Pons (tissue), 1 donor: ENCODE data around the gene KCNJ2.

Source experiments
- DNase-seq: peaks from one replicate; pipeline ENCODE4 v3.0.0-alpha.2; 2016; ENCODE audit warnings: low spot score

Gene KCNJ2

DNA sequence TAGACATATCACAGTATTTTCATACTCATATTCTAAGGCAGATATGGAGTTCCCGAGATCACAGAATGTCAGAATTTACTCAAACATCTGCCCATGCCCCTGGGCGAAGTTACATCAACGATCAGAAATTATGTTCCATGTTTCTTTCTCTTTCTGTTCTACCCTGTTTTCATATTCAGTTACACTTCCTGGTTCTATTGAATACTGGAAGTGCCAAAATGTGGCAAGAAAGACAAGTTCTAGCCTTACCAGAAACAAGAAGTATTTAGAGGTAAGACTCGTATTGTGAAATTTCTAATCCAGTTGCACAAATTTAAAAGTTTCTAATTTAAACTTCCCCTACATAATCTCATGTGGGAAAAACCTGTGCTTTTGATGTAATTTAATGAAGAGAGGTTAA, 36.1 kb downstream of the KCNJ2 start:
- DNase-seq = no peak

DNA sequence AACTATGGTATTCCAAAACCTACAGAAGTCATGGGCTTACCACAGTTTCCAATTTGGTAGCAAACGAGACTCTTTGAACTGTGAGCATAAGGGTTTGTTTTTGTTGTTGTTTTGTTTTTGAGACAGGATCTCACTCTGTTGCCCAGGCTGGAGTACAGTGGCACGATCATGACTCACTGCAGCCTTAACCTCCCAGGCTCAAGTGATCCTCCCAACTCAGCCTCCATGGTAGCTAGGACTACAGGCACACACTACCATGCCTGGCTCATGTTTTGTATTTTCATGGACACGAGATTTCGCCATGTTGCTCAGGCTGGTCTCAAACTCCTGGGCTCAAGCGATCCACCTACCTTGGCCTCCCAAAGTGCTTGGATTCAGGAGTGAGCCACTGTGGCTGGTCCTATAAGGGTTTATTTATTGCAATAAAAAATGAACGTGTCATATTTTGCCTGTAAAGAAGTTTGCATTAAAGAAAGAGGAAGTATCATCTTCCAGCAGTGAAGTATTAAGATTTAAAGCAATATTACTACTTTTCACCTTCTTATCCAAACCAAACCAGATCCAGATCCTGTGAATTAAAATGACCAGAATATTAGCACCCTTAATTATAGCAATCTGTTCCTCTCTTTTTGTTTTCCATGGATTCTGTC, 37.2 kb downstream of the KCNJ2 start:
- no peak for DNase-seq

- DNase-seq = no peak
Measured at GRCh38 chr17:70207184-70207583, 37.9 kb downstream of the KCNJ2 start.

GRCh38 chr17:70208080-70208794, 38.9 kb downstream of the KCNJ2 start:
- DNase-seq = no peak

- DNase-seq = peak; percentile 49
Measured at GRCh38 chr17:70208825-70209555, 39.7 kb downstream of the KCNJ2 start.

- DNase-seq = no peak
Measured at GRCh38 chr17:70215656-70216055, 46.3 kb downstream of the KCNJ2 start.

DNA sequence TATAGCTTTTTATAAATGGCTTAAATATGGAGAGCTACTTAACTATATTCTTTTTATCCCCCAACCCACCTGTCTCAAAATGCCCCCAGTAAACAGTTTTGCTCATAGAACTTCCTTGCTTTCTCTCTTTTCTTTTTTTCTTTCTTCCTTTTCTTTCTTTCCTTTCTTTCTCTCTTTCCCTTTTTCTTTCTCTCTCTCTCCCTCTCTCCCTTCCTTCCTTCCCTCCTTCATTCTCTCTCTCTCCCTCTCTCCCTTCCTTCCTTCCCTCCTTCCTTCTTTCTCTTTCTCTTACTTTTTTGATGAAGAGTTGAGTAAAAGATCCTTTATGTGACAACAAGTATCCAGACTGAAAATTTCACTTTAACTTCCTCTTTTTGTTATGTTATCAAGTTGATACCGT, 48.2 kb downstream of the KCNJ2 start:
- DNase-seq = no peak

DNA sequence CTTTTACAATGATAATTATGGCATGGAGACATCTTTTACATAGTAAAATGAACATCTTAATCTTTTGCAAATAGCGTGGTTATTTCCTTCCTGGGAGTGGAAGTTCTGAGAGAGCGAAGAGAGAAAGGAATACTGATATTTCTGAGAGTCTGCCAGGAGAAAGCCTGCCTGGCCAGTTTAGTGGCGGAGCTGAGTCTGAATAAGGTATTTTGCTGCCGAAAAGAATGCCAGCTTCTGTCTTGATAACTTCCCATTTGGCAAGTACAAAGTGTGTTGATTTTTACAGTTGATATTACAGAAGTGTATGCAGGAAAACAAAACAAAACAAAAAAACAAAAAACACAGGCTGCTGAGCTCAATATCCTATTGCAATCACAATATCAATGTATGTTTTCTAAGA, 55.9 kb downstream of the KCNJ2 start:
- peak; percentile 57 for DNase-seq
